ELR (cell line): ENCODE data around the gene LRRC39.

Experiments
- DNase-seq: peaks from one replicate; pipeline ENCODE4 v3.0.0-alpha.2; 2015; ENCODE audit warnings: low read depth

The LRRC39 gene

GRCh38 chr1:100147875-100148274 lies 30.2 kb downstream of the LRRC39 start:
- no peak for DNase-seq

- no peak for DNase-seq
These were observed 31.1 kb downstream of the LRRC39 start for GRCh38 chr1:100146958-100147357.

DNA sequence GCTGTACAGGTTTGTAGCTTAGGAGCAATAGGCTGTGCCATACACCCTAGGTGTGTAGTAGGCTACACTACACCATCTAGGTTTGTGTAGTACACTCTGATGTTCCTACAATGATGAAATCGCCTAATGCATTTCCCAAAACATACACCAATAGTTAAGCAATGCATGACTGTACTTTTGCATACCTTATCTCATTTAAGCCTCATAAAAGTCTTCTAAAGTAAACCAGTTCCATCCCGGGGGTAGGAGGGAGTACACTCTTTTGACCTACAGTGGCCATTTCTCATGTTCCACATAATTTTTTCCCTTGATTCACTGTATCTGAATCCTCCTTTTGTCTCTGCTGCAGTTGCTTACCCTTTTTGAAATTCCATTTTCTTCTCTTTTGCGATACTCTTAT lies 32.9 kb downstream of the LRRC39 start:
- no peak for DNase-seq

GRCh38 chr1:100142343-100142742 lies 35.7 kb downstream of the LRRC39 start:
- no peak for DNase-seq

DNA sequence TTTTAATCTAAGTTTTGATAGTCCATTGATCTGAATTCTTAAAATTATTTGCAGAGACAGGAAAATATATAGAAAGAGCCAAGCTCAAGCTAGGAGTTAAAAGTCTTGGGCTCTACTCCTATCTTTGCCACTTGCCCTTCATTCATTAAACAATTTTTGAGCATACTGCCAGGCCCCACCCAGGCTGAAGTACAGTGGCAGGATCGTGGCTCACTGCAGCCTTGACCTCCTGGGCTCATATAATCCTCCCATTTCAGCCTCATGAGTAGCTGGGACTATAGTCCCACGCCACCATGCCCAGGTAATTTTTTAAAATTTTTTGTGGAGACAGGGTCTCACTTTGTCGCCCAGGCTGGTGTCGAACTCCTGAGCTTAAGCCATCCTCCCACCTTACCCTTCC lies 36.9 kb downstream of the LRRC39 start:
- no peak for DNase-seq

GRCh38 chr1:100137602-100138001 lies 40.5 kb downstream of the LRRC39 start:
- DNase-seq: no peak

GRCh38 chr1:100134872-100135271 lies 43.2 kb downstream of the LRRC39 start:
- DNase-seq: peak; percentile 5

DNA sequence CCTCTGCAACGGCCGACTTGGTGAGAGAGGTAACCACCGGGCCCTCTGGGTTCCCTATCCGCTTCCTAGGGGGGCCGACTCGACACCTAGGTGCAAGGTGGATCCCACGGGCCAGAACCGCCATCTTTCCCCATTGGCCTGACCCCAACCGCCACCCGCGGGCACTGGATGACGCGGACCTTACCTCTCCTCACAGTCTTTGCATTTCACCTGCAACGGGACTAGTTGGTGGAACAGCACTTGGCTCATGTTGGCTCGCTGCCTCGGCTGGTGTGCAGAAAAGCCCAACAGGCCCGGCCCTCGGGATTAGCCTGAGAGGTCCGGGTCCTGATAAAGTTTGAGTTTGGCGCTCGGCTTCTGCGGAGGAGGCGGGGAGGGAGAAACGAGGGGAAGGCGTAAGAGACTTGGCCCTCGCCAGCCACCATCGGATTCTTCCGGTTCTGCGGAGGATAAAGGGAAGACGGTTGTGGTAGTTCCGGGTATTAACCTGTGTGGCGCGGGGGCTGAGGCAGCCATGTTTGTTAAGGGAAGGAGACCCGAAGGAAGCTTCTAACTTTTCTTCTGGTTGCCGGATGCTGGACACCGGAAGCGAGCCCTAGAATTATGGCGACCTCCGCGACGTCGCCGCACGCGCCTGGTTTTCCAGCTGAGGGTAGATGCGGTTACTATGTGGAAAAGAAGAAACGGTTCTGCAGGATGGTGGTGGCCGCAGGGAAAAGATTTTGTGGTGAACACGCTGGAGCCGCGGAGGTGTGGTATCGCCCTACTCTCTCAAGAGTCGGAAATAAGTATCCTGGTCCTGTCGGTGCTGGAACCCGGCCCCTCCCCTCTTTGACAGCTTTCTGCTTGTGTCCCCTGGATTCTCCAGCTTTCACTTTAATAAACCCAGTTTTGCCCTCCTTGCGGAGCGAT lies 45.2 kb downstream of the LRRC39 start, which contains the start of the genes SASS6 and TRMT13:
Gene SASS6 (minus strand): TSS at position 365 of the 912 bp plus-strand sequence. CDS start 116 bp downstream, at position 249.
Gene TRMT13 (plus strand): TSS at position 598 of the 912 bp plus-strand sequence. CDS start 6 bp downstream, at position 604.
- peak; percentile 99 for DNase-seq

DNA sequence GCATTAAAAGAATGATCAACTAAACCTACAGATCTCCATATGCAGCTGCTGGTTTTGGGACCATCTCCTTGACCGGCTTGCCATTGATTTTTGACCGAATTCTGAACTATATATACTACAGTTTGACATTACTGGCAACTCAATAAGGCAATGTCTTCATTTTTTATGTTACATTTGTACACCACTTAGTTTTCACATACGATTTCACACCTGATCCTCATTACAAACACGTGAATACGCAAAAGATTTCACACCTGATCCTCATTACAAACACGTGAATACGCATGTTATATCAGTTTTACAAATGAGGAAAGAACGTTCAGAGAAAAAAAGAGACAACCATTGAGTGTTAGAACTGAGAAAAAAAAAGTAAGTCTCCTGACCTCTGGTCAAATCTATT lies 46.4 kb downstream of the LRRC39 start:
- DNase-seq: peak; percentile 1

DNA sequence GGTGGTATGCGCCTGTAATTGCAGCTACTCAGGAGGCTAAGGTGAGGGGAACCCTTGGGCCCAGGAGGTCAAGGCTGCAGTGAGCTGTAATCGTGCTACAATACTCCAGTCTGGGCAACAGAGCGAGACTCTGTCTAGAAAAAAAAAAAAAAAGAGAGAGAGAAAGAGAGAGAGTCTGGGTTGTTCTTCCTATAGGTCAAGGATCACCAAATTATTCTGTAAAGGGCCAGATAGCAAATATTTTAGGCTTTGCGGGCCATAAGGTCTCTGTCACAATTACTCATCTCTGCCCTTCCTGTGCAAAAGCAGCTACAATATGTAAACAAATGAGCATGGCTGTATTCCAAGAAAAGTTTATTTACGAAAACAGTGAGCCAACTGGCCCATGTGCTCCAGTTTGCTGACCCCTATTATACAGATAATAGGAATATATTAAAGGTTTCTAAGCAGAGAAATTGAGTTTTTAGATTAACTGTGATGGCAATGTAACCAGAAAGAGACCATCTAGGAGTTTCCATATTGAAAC lies 47.4 kb downstream of the LRRC39 start:
- DNase-seq: peak; percentile 88

GRCh38 chr1:100127226-100127625 lies 50.8 kb downstream of the LRRC39 start:
- DNase-seq: no peak

- no peak for DNase-seq
These were observed 55.9 kb downstream of the LRRC39 start for GRCh38 chr1:100122177-100122576.

DNA sequence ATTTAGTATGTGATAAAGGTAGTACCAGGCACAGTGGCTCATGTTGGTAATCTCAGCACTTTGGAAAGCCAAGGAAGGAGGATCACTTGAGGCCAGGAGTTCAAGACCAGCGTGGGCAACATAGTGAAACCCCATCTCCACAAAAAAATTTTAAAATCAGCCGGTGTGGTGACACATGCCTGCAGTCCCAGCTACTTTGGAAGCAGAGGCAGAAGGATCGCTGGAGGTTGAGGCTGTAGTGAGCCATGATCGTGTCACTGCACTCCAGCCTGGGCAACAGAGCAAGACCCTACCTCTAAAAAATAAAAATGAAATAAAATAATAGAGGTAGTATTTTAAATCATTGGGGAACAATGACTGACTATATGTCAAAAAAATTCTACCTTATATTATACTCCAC lies 62.5 kb downstream of the LRRC39 start:
- no peak for DNase-seq

DNA sequence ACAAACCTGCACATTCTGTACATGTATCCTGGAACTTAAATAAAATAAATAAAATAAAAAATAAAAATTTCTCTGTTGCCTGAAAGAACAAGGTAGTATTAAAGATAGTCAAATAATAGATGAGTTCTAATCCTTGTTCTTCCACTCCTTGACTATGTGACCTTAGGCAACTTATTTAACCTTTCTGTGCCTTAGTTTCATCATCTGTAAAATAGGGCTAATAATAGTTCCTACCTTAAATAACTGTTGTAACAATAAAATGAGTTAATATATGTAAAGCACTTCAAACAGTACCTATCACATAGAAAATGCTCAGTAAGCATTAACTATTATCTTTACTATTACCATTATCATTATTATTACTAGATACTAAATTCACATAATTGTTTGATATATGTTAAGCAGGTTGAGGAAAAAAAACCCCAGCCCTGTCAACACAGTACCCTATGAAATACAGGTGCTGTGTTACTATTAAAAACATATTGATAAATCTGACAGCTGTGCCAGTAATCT lies 68.4 kb downstream of the LRRC39 start:
- no peak for DNase-seq

GRCh38 chr1:100107696-100108095 lies 70.4 kb downstream of the LRRC39 start:
- DNase-seq: no peak

DNA sequence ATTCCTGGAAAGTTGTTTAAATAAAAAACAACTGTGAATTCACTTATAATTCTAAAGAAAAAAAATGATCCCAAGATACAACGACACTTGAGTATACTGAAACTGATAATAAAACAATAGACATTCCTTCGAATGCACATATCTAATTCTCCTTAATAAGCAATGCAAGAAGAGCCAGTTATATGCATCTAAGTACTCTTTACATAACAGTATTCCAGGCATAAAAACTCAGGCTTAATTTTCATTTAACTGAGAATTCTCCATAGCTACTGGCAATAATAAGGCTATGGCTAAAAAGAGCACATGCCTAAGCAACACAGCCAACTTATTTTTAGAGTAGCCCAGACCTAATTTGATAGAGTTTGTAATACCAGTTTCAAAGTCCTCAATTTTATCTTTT lies 76.5 kb downstream of the LRRC39 start:
- no peak for DNase-seq

- no peak for DNase-seq
These were observed 77.9 kb downstream of the LRRC39 start for GRCh38 chr1:100100202-100100601.
